ENCODE results near the gene PPP1R11.
"Not testable (repeated sequence)": the region's sequence is repeated elsewhere in the genome, so short reads cannot be mapped to it uniquely, and the experiment has no call there.

The PPP1R11 gene

DNA sequence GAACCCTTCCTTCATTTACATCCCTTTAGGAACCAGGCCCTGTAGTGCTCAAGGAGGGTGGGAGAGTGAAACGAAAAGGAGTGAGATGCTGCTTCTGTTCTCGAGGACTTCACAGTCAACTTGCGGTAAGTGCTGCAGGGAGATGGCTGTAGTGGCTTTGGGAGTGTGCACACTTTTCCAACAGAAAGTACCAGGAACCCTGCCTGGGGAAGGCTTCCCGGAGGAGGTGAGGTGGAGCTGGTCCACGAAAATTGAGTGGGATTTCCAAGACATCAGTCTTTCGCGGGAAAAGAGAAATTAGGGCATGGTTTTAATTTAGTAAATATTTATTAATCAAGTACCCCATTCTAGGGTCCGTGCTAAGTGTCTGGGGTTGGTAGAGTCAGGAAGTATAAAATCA, 33.2 kb downstream of the PPP1R11 start:
- no peak for DNase-seq

- no peak for DNase-seq
Measured at GRCh38 chr6:30100585-30101443, 33.8 kb downstream of the PPP1R11 start.

DNA sequence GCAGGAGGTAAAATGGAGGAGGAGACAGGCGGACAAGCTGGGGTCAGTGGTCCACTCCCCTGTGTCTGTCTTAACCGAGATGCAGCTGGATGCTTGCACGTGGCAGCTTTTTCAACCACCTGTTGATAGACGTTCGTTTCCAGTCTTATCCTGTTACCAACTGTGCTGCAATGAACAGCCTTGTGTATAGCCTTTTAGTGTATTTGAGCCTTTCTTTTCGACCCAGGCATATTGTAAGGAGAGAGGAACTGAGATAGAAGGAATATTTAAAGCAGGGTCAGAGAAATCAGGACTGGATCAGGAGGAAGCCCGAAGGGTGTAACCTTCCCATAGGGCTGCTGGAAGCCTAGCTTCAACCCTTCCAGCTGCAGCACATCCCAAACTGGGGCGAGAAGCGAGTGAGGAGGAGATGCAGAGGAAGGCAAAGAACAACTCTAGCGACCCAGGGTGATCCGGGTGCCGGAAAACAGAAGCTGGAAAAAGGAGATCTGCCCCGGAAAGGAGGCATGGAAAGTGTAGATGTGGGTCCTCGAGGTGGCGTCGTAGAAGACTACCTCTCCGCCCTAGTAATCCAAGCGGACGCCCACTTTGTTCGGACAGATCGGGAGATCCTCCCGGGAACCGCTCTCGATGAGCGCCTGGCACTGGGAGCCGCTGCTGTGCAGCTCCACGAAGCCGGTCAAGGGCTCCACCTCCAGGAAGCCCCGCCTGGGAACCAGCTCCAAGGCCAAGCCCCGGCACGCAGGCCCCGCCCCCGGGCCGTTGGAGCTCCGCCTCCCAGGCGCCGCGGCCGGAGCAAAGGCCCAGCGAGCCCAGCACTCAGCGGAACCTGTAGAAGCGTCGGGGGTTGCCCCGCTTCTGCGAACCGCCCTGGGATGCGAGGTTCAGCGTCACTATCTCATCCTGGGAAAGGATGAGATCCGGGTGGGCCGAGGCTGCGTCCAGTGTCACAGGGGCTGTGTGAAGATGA, 34.7 kb downstream of the PPP1R11 start:
- DNase-seq = peak; percentile 69

DNA sequence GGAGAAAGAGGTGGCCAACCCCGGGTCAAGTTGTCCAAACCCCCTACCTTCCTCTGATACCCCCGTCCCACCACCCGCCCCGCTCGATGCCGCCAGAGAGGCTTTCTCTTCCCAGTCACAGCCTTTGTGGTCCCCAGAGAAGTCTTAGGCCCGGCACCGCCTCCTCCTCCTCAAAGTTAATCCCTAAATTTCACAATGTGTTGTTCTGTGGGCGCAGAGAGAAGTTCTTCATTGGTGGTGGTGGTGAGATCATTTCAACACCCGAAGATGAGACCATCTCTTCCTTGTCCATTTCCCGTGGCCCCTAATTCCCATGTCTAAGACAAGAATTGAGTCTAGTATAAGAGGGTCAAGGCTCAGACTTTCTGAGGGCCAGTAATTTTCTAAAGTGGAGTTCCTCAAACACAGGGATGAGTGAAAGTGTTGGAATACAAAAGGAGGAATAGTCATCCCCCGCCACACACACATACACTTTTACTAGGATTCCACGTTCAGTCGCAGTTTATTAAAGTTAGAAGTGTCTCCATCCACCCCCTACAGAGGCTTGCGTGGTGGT, 35.5 kb downstream of the PPP1R11 start:
- peak; percentile 18 for DNase-seq

- peak; percentile 81 for DNase-seq
Measured at GRCh38 chr6:30102970-30103871, 36.2 kb downstream of the PPP1R11 start.

GRCh38 chr6:30103872-30104179, 36.8 kb downstream of the PPP1R11 start:
- no peak for DNase-seq

DNA sequence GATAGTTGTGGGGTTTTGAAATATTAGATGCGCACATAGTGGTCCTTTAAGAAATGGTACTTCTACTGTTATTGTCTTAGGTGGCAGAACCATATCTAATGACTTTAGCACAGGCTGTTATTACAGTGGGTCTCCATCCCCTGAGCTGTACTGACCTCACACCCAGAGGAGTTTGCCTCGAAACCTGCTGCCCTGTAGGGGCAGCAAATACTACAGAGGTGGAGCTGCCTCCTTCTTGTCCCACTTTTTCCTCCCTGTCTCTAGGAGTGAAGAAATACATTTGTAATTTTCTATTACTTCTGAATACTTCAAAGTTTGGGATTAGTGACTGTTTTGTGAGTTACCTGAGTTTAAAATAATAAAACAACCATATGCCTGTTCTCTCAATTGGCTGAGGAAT, 37.7 kb downstream of the PPP1R11 start:
- DNase-seq = no peak

- DNase-seq = no peak
Measured at GRCh38 chr6:30111266-30111856, 44.4 kb downstream of the PPP1R11 start.

GRCh38 chr6:30112402-30112994, 45.5 kb downstream of the PPP1R11 start:
- DNase-seq = no peak

DNA sequence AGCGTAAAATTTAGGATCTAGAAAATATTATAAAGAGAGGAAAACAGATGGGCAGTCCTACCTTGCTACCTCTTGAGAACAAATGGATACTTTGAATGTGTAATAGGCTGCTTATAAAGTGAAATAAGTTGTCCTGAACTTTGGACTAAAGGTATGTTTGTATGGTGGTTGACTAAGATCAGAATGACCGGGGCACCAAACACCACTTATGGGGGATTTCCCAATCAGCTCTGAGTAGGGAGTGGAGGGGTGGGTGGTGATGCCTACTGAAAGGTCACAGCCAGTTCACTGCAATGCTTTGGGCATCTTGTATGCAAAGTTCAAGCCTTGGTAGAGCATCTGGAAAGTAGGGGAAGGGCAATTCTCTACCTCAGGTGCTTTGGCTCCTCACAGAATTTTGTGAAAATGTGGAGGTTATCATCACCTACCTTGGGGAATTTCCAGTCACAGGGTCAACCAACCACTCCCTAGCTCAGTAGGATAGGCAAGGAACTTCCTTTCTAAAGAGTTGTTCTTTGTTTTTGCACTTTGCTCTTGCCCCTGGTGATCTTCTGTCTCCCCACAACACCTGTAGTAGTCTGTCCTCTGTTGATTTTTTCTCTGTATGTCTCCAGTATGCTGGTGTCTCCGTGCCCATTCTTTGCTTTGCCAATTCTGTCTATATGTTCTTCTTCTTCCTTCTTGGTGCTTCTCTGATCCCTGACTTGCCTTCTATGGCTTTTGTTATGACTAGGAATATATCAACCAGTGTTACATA, 46.2 kb downstream of the PPP1R11 start, which contains the start of gene TRIM31:
Gene TRIM31, minus strand, starts transcription at position 88 of the 757 bp plus-strand sequence. CDS start 285 bp downstream, outside the sequence.
- DNase-seq = no peak

GRCh38 chr6:30113841-30114240, 46.8 kb downstream of the PPP1R11 start:
- DNase-seq = no peak

GRCh38 chr6:30116724-30117123, 49.7 kb downstream of the PPP1R11 start:
- no peak for DNase-seq

GRCh38 chr6:30118691-30119090, 51.7 kb downstream of the PPP1R11 start:
- DNase-seq = not testable (repeated sequence)
